ENCODE measurements around the gene KLK2.

Gene KLK2

DNA sequence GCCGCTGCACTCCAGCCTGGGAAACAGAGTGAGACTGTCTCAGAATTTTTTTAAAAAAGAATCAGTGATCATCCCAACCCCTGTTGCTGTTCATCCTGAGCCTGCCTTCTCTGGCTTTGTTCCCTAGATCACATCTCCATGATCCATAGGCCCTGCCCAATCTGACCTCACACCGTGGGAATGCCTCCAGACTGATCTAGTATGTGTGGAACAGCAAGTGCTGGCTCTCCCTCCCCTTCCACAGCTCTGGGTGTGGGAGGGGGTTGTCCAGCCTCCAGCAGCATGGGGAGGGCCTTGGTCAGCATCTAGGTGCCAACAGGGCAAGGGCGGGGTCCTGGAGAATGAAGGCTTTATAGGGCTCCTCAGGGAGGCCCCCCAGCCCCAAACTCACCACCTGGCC is at the start of gene KLK2:
TSS of gene KLK2 (plus strand) at position 384 of the 400 bp plus-strand sequence. CDS start 35 bp downstream, outside the sequence.
- no peak for DNase-seq

DNA sequence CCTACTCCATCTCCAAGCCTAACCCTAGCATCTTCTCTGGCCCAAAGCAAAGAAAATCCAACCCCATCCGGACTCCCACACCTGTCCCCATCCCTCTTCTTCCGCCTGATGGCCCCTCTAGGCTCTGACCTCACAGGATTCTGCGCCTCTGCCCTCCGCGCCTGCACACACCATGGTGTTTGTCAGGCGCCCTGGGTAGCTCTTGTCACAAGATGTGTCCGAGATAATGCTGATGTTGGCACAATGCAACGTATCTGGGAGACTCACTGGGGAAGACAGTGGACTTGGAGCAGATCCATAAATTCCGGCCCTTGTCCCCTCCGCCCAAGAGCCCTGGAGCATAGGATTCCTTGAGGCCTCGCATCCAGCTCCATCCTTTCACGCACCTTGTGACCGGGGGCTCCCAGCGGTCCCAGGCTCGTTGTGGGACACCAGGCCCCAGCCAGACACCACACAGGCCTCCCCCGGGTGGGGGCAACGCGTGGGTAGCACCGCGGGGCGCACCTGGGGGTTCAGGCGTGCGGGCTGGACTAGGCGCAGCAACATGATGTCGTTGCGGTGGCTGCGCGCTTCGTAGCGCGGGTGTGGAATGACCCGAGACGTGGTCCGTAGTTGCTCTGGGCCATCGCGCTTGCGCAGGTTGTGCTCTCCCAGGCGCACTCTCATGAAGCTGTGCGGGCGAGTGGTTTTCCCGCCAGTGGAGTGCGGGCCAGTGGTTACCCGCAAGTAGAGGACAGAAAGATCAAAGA is 46.6 kb upstream of the KLK2 start:
- DNase-seq, result no peak

DNA sequence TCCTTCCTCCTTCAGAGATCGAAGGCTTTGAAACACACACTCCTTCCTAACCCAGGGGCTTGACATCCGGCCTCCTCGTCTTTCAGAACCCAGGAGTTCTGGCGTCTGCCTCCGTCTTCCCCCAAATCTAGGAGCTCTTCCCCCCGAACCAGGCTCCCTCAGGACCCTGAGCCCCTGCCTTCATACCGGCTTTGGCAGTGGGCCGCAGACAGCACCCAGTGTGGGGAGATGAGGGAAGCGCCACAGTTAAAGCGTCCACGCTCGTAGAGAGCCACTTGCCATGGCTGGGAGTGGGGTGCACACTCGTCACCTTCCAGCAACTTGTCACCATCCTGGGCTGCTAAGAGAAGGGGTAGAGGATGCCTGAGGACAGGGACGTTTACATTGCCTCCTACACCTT is 45.8 kb upstream of the KLK2 start:
- DNase-seq, result no peak

DNA sequence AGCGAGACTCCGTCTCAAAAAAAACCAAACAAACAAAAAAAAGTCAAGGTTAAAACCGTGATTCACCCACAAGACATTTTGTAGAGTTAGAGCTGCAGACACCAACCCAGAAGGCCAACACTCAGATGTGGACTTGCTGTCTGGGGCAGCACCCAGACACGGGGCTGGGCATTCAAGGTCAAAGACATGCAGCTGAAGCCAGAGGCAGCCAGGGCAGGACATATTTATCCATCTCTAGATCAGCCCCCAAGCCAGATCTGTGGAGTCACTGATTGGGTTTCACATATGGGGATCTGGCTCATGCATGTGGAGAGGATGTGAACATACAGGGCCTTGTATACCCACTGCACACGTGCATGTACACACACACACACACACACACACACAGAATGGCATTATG is 43.4 kb upstream of the KLK2 start:
- DNase-seq, result no peak

DNA sequence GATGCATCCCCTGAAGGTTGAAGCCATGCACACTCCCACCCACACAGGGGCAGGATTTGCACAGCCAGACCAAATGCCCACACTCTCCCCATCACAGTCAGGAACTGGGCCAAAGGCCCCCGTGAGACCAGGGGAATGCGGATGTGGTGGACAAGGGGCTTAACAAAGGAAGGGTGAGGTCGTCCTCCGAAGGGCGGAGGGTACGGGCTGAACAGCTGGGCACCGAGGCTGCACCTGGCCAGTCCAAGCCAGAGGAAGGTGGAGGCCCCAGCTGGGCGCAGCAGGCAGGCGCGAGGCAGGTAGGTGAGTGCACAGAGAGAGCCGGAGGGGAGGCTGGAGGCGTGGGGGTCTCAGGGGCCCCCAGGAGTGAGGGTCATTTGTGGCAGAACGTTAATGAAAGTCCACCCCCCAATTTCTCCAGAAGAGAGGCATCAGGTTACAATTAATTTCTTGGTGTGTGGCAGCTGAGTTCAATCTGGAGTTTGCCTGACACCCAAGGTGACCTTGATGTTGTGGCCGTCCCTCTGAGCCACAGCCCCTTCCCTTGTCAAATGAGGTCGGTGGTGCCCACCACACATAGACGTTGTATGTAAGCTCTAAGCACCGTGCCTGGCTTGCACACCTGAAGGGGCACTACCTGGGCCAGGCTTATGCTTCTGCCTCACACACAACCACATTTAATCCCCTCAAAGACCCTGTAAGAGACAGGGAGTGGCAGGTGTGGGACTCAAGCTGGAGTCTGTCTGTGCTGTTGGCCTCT is 42.8 kb upstream of the KLK2 start:
- no peak for DNase-seq

DNA sequence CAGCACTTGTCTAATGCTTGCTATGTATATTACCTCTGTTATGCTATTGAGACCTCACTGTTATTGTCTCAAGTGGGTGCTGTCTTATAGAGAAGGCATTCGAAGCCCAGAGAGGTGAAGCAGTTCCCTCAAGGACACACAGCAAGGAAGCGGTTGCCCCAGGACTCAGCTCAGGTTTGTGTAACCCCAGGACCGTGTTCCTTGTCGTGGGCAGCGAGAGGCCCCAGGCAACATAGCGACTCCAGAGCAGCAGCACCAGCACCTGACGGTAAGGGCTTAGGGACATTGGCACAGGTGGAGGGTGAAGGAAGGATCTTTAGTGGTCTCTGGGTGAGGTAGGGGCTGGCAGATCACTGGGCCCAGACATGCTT is 42.2 kb upstream of the KLK2 start:
- DNase-seq, result no peak

DNA sequence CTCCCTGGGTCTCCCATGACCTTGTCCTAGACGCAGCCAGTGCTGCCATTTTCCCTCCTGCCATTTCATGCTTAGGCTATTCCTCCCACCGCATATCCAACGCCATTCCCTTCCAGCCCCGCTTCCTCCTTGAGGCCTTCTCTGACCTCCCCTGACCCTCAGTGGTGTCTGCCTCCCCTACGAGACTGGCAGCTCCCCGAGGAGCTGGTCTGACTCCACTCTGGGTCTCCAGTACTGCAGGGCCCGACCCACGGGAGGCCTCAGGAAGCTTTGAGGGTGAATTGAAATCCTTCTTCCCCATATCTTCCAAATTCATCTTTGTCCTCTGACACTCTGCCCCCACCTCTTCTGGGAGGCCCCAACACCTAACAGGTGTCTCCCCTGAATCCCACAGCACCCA is 40.6 kb upstream of the KLK2 start:
- no peak for DNase-seq

DNA sequence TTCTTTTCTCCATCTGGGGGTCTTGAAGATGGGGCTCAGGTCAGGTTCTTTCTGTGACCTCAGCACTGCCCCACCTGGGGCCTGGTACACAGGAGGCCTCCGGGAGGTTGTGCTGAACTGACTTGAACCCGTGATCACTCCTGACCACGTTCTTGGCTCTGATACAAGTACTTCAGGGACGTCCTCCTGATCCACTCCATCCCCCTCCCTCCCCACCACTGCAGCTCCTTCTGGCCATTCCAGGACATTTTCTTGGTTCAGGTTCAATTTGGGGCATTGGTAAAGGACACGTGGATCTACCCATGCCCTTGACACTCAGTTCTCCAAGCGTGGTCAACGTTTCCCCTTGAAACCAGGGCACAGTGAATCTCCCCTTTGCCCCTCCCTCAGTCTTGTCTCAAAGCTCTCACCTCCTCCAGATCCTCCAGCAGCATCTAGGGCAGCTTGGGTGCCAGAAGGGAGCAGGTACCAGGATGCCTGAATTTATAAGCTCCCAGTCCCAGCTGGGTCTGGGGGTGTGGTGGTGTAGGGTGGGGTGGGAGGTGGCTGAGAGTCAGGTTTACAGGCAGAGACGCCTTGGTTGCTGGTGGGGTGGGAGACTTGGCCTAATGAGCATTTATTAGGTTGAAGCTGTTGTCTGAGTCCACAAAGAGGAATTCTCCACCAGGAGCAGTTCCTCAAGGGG is 40.0 kb upstream of the KLK2 start, which contains the start of gene KLK15:
TSS of gene KLK15 (minus strand) at position 458 of the 685 bp plus-strand sequence. CDS start 2,082 bp downstream, outside the sequence.
- DNase-seq, result no peak

DNA sequence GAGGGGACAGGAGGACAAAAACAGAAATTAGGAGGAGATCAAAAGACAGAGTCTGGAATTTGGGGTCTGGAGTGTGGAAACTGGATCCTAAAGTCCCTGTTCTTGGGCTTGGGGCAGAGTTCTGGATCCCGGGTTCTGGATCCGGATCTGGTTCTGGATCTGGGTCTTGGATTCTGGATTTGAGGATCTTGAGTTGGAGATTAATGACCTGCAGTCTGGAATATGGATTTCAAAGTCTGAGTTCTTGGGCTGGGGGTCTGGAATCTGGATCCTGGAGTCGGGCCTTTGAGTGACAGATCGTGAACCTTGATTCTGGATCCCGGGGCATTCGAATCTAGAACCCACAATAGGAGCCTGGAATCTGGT is 39.5 kb upstream of the KLK2 start:
- DNase-seq, result no peak

DNA sequence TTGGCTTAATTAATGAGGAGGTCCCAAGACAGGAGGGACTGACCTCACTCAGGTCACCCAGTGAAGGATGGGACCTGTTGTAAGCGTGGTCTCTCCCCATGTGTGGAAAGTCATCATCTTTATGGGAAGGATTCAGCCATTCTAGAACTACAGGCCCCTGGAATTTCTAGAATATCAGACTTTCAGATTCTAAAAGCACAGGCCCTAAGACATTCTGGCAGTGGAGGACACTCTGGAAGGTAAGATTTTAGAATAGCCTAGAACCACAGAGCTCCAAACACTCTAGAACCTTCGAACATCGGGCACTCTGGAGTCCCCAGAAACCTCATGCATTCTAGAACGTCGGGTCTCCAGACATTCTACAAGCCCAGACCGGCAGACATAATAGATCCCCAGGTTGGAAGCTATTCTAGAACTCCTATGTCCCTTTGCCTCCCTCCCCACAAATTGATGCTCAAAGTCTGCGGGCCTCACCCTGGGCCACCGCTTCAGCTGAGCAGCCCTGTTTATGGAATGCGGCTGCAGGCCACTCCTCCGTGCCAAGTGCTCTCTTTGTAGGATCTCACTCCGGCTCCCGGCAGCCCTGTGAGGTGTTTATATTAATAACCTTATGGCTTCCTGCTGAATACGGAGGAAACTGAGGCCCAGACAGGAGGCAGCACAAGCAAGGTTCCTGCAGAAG is 38.0 kb upstream of the KLK2 start:
- DNase-seq, result no peak

DNA sequence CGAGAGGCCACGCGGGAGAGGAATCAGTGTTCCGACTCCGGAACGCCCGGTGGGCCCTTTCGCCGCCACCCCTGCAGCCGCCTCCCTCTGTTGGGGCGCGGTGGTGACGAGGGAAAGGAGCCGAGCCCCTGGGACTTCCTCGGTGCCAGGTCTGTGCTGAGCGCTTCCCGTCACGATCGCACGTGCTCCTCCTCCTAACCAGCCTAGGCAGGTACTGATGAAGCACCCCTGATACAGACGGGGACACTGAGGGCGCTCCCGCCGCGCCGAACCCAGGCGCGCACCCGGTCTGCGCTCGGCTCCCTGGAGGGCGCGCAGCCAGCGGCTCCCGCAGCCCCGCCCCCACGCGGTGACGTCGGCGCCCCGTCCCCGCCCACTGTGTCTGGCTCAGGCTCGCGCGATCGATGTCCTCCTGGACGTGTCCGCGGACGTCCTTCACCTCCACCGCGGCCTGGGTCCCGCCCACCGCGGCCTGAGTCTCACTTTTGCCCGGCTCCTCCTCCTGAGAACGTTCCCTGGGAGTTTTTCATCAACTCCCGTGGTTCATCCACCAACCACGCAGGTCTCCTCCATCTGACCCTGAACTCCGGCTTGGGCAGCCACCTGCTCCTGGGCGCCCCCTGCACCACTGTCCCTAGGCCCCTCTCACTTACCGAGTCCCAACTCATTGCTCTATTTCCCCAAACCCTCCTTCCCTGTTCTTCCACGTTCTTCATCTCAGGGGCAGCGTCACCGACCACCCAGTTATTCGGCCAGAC is 37.3 kb upstream of the KLK2 start:
- peak; percentile 4 to 32 for DNase-seq

DNA sequence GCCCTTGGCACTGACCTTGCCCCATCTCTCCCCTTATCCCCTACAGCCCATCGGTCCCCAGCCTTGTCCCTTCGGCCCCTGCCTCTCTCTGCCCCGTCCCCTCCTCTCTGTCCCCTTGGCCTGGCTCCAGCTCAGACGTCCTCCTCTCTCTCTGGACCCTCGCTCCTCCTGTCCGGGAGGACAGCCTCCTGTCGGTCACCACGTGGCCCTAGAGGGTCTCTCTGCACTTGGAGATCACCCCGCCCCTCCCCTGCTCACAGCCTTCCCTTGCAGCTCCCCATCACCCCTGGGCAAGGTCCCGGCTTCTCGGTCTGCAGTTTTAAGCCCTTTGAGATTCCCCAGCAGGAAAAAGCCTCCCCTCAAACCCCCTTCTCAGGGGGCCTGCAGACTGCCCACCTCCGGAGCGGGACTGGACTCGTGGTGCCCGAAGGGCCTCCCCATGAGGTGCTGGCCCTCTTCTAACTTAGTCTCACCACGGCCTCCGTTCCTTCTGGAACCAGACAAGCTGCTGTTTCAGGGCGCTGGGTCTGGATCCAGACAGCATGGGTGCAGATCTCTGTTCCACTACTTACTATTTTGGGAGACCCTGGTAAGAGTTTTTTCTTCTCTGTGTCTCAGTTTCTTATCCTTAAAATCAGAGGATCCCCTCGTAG is 36.6 kb upstream of the KLK2 start:
- DNase-seq, result no peak

DNA sequence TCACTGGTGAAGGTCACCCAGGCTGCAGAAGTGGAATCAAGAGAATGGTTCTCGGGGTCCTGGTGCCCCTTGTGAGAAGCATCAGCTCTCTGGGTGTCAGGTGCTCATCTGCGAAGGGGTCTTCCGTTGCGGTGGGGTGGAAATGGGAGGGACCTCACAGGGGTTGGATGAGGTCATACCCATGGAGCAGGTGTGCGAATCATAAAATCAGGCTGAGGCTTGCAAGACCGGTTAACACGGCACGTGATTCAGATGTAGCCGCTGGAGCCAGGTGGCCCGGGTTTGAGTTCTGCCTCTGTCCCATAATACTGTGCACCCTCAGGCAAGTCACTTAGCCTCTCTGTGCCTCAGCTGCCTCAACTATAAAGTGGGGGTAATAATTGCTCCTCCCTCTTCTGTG is 35.9 kb upstream of the KLK2 start:
- no peak for DNase-seq

DNA sequence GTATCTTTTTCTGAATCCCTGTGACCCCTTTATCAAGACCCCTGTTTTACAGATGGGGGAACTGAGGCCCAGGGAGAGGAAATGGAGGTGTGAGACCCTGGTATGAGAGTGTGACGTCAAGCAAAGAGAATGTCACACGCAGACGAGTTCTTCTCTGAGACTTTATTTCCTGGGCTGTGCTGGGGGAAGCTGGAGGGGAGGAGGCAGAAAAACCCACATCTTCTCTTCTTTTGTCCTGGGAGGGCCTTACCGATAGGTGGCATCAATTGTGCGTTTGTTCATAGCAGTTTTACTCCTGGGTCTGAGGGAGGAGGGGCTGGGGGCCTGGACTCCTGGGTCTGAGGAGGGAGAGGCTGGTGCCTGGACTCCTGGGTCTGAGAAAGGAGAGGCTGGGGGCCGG is 35.0 kb upstream of the KLK2 start:
- DNase-seq, result no peak

DNA sequence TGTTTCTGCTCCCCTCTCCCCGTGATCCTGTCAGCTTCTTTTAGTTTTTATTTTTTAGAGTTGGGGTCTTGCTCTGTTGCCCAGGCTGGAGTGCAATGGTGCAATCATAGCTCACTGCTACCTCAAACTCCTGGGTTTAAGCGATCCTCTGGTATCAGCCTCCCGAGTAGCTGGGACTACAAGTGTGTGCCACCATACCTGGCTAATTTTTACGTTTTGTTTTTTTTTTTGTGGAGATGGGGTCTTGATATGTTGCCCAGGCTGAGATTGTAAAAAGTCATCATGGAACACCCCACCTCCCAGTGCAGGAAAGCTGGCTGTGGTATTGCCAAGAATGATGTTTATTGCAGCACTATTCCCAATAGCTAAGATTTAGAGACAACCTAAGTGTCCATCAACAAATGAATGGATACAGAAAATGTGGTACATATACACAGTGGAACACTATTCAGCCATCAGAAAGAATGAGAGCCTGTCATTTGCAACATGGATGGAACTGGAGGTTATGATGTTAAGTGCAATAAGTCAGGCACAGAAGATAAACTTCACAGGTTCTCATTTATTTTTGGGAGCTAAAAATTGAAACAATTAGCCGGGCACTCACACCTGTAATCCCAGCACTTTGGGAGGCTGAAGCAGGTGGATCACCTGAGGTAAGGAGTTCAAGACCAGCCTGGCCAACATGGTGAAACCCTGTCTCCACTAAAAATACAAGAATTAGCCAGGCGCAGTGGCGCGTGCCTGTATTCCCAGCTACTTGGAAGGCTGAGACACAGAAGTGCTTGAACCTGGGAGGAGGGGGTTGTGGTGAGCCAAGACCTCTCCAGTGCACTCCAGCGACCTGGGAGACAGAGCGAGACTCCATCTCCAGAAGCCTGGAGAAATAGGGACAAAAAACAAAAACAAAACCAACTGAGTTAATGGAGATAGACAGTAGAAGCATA is 33.3 kb upstream of the KLK2 start:
- DNase-seq, result no peak

DNA sequence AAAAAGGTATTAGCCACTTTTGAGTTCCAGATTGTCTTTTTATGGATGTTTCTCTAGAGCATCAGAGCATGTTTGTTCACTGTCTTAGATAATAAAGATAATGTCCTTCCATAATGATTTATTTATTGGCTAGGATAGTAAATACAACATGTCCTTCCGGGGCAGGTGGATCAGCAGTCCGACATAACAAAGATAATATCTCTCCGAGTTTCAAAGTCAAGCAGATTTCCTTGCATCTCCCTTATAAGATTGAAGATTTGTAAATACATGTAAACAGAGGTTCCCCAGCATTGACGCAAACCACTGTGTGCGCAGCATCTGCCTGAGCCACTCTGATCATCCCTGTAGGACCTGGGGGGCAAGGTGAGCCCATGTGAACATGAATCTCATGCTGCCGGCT is 31.1 kb upstream of the KLK2 start:
- DNase-seq, result no peak

DNA sequence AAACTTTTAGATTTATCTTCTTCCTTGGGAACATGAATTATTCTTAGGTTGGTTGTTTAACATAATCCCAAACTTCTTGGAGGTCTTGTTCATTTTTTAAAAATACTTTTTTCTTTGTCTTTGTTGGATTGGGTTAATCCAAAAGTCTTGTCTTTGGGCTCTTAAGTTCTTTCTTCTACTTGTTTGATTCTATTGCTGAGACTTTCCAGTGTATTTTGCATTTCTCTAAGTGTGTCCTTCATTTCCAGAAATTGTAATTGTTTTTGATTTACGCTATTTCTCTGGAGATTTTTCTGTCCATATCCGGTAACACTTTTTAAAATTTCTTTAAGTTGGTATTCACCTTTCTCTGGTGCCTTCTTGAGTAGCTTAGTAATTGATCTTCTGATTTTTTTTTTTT is 30.0 kb upstream of the KLK2 start:
- DNase-seq, result no peak

DNA sequence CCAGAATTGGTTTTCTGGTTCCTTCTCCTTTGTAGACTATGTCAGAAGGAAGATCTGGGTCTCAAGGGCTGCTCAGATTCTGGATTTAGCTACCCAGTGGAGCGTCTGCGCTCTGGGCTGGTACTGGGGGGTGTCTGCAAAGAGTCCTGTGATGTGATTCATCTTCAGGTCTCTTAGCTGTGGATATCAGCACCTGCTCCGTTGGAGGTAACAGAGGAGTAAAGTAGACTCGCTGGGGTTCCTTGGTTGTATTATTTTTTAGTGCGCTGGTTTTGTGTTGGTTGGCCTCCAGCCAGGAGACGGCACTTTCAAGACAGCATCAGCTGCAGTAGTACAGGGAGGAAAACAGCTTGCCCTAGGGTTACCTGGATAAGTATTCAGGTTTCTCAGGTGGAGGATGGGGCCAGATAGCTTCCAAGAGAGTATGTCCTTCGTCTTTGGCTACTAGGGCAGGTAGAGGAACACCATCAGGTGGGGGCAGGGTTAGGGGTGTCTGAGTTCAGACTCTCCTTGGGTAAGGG is 29.5 kb upstream of the KLK2 start:
- no peak for DNase-seq

DNA sequence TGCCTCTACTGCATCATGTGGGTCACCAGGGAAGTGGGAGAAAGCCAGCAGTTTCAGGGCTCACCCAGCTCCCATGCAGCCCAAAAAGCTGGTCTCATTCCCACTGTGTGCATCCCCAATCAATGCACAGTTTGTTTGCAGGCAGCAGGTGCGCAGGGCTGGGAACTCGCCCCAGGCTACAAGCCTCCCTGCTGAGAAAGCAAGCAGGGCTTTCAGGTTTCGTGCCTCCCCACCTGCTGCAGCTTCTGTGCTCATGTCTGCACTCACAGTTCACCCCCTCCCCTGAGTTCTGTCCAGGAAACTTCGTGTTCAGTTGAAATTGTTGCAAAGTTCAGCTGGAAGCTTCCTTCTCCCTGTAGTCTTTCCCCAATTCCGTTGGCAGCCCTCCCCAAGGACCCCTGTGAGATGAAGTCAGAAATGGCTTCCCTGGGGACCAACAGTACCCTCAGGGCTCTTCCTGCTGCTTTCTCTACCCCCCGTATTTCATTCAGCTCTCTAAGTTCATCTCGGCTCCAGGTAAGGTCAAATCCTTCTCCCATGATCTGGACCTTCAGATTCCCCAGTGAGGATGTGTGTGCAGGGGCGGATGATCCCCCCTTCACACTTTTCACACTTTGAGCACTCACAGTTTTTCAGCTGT is 28.8 kb upstream of the KLK2 start:
- no peak for DNase-seq

DNA sequence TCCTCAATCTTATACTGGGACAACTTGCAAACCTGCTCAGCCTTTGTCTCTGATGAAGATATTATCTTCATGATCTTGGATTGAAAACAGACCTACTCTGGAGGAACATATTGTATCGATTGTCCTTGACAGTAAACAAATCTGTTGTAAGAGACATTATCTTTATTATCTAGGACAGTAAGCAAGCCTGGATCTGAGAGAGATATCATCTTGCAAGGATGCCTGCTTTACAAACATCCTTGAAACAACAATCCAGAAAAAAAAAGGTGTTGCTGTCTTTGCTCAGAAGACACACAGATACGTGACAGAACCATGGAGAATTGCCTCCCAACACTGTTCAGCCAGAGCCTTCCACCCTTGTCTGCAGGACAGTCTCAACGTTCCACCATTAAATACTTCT is 22.5 kb upstream of the KLK2 start:
- no peak for DNase-seq

Measured in NCI-H524 (cell line).